ENCODE measurements around the gene KISS1R. TPM values are rescaled to one million over a fixed set of nuclear protein-coding genes. Genes with fewer than 3 reads are reported as not detected.

Gene KISS1R
- total RNA-seq, 3 donors from 2014 or later: 0.15 to 0.33 TPM; not detected in 1

DNA sequence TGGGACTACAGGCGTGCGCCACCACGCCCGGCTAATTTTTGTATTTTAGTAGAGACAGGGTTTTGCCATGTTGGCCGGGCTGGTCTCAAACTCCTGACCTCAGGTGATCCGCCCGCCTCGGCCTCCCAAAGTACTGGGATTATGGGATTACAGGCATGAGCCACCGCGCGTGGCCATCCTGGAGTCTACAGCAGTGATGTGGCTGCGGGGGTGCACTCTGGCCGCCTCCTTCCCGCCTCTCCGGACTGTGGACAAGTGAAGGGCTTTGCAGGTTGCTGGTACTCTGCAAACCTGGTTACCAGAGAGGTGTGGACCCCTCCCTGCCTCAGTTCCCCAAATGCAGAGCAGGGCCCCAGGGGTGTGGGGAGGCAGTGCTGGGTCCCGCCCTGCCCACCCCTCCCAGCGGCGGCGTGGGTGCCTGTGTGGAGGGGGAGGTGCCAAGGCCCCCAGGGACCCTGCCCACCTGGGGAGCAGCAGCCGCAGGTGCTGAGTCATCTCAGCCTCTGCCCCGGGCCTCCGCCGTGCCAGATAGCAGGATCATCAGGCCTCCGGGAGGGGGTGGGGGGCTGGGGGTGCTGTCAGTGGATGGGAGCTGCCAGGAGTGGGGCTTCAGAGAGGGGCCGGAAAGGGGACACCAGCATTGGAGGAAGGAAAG is 31.8 kb downstream of the KISS1R start:
- H3K4me3 ChIP-seq: no peak overlapping the region
- no peaks in the 10 kb centered on the region for H3K9me3 ChIP-seq
- H3K27ac ChIP-seq: no peak overlapping the region
- H3K36me3 ChIP-seq: no peaks in the 10 kb centered on the region
- TF ChIP-seq, protein P1, sequence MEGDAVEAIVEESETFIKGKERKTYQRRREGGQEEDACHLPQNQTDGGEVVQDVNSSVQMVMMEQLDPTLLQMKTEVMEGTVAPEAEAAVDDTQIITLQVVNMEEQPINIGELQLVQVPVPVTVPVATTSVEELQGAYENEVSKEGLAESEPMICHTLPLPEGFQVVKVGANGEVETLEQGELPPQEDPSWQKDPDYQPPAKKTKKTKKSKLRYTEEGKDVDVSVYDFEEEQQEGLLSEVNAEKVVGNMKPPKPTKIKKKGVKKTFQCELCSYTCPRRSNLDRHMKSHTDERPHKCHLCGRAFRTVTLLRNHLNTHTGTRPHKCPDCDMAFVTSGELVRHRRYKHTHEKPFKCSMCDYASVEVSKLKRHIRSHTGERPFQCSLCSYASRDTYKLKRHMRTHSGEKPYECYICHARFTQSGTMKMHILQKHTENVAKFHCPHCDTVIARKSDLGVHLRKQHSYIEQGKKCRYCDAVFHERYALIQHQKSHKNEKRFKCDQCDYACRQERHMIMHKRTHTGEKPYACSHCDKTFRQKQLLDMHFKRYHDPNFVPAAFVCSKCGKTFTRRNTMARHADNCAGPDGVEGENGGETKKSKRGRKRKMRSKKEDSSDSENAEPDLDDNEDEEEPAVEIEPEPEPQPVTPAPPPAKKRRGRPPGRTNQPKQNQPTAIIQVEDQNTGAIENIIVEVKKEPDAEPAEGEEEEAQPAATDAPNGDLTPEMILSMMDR (IDR thresholded peaks at IDR 0.05): no peak
- TF ChIP-seq POLR2AphosphoS5 (IDR thresholded peaks at IDR 0.05) (no peak), POLR2A (IDR thresholded peaks at IDR 0.05) (no peak)
- no peak for DNase-seq (ENCODE audit: low spot score in 2 of 2)
- no peaks in the 10 kb centered on the region for H3K27me3 ChIP-seq
- H3K4me1 ChIP-seq: peaks cover 0 to 5% of the 10 kb centered on the region in 2 donors
- intact Hi-C loops (cut with DNase I; ENCODE audit: low total_unique reads): no loop called here

- H3K36me3 ChIP-seq: no peaks in the 10 kb centered on the region
- DNase-seq (ENCODE audit: low spot score in 2 of 2): no peak
- no peak overlapping the region for H3K4me3 ChIP-seq
- no peak overlapping the region for H3K27ac ChIP-seq
- TF ChIP-seq POLR2A (IDR thresholded peaks at IDR 0.05) (no peak), POLR2AphosphoS5 (IDR thresholded peaks at IDR 0.05) (no peak)
- TF ChIP-seq, protein P1 (IDR thresholded peaks at IDR 0.05): no peak
- peaks cover 0 to 5% of the 10 kb centered on the region in 2 donors for H3K4me1 ChIP-seq
- no peaks in the 10 kb centered on the region for H3K9me3 ChIP-seq
- intact Hi-C loops (cut with DNase I; ENCODE audit: low total_unique reads): no loop called here
- H3K27me3 ChIP-seq: no peaks in the 10 kb centered on the region
Observed at GRCh38 chr19:950352-951066, 33.4 kb downstream of the KISS1R start.

GRCh38 chr19:952049-952679 is 35.0 kb downstream of the KISS1R start:
- no peak for DNase-seq (ENCODE audit: low spot score in 2 of 2)
- Histone ChIP-seq H3K27ac (no peak overlapping the region), H3K36me3 (no peaks in the 10 kb centered on the region), H3K9me3 (no peaks in the 10 kb centered on the region), H3K4me3 (no peak overlapping the region), H3K4me1 (peaks cover 0 to 5% of the 10 kb centered on the region in 2 donors), H3K27me3 (no peaks in the 10 kb centered on the region)
- TF ChIP-seq, protein P1 (IDR thresholded peaks at IDR 0.05): no peak
- TF ChIP-seq POLR2AphosphoS5 (IDR thresholded peaks at IDR 0.05): no peak
- TF ChIP-seq POLR2A (IDR thresholded peaks at IDR 0.05): no peak
- intact Hi-C loops (cut with DNase I; ENCODE audit: low total_unique reads): no loop called here

DNA sequence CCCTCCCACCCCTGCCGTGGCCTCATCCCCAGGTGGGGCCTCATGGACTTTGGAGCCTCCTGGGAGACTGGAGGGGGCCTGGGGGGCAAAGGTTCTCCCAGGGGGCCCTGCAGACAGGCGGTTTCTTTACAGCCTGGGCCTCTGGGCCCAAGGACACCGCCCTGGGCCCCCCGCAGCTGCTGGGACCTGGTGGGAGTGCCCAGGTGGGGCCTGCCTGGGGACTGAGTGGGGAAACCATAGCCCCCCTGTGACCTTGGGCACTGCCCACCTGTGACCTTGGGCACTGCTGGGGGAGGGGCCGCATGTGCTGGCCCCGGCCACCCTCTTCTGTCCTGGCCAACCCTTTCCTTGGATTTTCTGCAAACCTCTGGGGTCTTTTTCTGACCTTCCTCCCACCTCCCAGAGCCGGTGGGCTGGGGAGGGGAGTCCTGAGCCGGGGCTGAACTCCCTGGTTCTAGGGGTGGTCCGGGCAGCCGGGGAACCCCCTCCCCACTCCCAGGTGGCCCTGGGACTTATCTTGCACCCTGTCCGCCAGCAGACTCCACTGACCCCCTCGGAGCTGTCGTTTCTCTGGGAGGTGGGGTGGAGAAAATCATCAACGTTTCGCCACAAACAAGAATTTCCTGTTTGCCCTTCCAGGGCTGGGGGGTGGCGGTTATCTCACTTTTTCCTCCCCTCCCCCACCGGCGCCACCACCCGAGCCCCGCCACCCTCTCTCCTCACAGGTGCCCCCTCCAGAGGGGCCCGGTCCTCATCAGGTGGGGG is 35.7 kb downstream of the KISS1R start:
- Histone ChIP-seq H3K36me3 (no peaks in the 10 kb centered on the region), H3K27ac (no peak overlapping the region), H3K4me3 (peak overlapping the region in 1 of 3 donors; percentile 7), H3K9me3 (no peaks in the 10 kb centered on the region), H3K4me1 (peaks cover 0 to 5% of the 10 kb centered on the region in 2 donors), H3K27me3 (no peaks in the 10 kb centered on the region)
- no peak for DNase-seq (ENCODE audit: low spot score in 2 of 2)
- intact Hi-C loops (cut with DNase I; ENCODE audit: low total_unique reads): no loop called here
- no peak for TF ChIP-seq POLR2A (IDR thresholded peaks at IDR 0.05)
- TF ChIP-seq, protein P1 (IDR thresholded peaks at IDR 0.05): no peak
- no peak for TF ChIP-seq POLR2AphosphoS5 (IDR thresholded peaks at IDR 0.05)
